ENCODE results near the gene COL6A5.
"Not testable (repeated sequence)": the region's sequence is repeated elsewhere in the genome, so short reads cannot be mapped to it uniquely, and the experiment has no call there.

COL6A5 gene

GRCh38 chr3:130345487-130346079 is at the start of gene COL6A5:
Gene COL6A5, plus strand, starts transcription at chr3:130345672. Its CDS starts 27,967 bp downstream, at chr3:130373639.
- no peak for DNase-seq

- DNase-seq: no peak
Observed at GRCh38 chr3:130299531-130299930, 45.9 kb upstream of the COL6A5 start.

GRCh38 chr3:130300888-130301287 is 44.6 kb upstream of the COL6A5 start:
- no peak for DNase-seq

- no peak for DNase-seq
Observed at GRCh38 chr3:130310109-130310508, 35.4 kb upstream of the COL6A5 start.

GRCh38 chr3:130312374-130312773 is 33.1 kb upstream of the COL6A5 start:
- no peak for DNase-seq

GRCh38 chr3:130316169-130316568 is 29.3 kb upstream of the COL6A5 start:
- no peak for DNase-seq

- no peak for DNase-seq
Observed at GRCh38 chr3:130323503-130323902, 22.0 kb upstream of the COL6A5 start.

GRCh38 chr3:130340766-130341165 is 4.7 kb upstream of the COL6A5 start:
- DNase-seq: no peak

GRCh38 chr3:130341388-130341787 is 4.1 kb upstream of the COL6A5 start:
- no peak for DNase-seq

GRCh38 chr3:130341882-130342281 is 3.6 kb upstream of the COL6A5 start:
- no peak for DNase-seq

GRCh38 chr3:130342821-130343661 is 2.4 kb upstream of the COL6A5 start:
- DNase-seq: no peak

GRCh38 chr3:130348258-130348657 is 2.8 kb downstream of the COL6A5 start:
- DNase-seq: not testable (repeated sequence)

GRCh38 chr3:130354430-130354829 is 9.0 kb downstream of the COL6A5 start:
- no peak for DNase-seq

- DNase-seq: no peak
Observed at GRCh38 chr3:130374033-130374432, 28.6 kb downstream of the COL6A5 start.

- DNase-seq: no peak
Observed at GRCh38 chr3:130374908-130375307, 29.4 kb downstream of the COL6A5 start.

- no peak for DNase-seq
Observed at GRCh38 chr3:130377960-130378676, 32.6 kb downstream of the COL6A5 start.

GRCh38 chr3:130378677-130379191 is 33.3 kb downstream of the COL6A5 start:
- no peak for DNase-seq

GRCh38 chr3:130379274-130379673 is 33.8 kb downstream of the COL6A5 start:
- no peak for DNase-seq

GRCh38 chr3:130380398-130380797 is 34.9 kb downstream of the COL6A5 start:
- no peak for DNase-seq

GRCh38 chr3:130383424-130383823 is 38.0 kb downstream of the COL6A5 start:
- DNase-seq: no peak

GRCh38 chr3:130384476-130385025 is 39.1 kb downstream of the COL6A5 start:
- DNase-seq: no peak

- no peak for DNase-seq
Observed at GRCh38 chr3:130386604-130387263, 41.3 kb downstream of the COL6A5 start.
